ENCODE results near the gene SEMA3E.

Gene SEMA3E

GRCh38 chr7:83347945-83348444 is 300.9 kb downstream of the SEMA3E start:
- DNase-seq (ENCODE audit: low spot score) = peak; percentile 1

DNA sequence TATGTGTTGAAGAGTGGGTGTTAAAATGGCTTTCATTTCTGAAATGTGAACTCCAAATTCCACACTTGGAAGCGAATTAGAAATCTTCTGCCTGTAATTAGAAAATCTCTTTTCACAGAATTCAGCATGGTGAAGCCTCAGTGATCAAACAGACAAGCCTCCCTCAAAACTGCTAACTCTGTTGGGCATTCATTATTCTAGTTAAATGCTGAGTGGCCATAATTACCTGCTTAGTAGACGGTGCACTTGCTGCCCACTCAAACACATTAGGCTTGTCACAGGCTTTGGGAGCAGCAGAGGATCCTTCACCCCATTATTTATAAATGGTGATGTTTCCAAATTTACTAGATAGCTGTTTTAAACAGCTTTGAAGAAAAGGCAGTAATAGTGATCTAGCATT is 309.0 kb downstream of the SEMA3E start:
- no peak for DNase-seq (ENCODE audit: low spot score)

- no peak for DNase-seq (ENCODE audit: low spot score)
Measured at GRCh38 chr7:83338277-83338950, 310.5 kb downstream of the SEMA3E start.

- DNase-seq (ENCODE audit: low spot score) = no peak
Measured at GRCh38 chr7:83337050-83337449, 311.9 kb downstream of the SEMA3E start.

- DNase-seq (ENCODE audit: low spot score) = no peak
Measured at GRCh38 chr7:83326223-83326622, 322.7 kb downstream of the SEMA3E start.

GRCh38 chr7:83325083-83325482 is 323.9 kb downstream of the SEMA3E start:
- no peak for DNase-seq (ENCODE audit: low spot score)

- no peak for DNase-seq (ENCODE audit: low spot score)
Measured at GRCh38 chr7:83324596-83324995, 324.3 kb downstream of the SEMA3E start.

- DNase-seq (ENCODE audit: low spot score) = no peak
Measured at GRCh38 chr7:83321011-83321410, 327.9 kb downstream of the SEMA3E start.

DNA sequence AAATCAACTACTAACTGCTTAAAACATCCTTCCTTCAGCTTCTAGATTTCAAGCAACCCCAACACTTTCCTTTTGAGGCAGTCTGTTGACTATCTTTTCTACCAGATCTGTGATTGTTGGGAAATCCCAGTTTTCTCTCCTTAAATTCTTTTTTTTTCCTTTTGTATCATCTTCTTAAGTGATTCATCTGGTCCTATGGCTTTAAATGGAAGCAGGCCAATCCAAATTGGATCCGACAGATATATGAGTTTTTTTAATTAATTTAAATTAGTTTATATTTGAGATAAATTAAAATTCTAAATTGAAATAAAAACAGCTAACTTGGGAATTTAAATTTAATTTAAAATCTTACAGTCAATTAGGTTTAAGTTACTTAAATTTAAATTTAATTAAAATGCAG is 335.0 kb downstream of the SEMA3E start:
- DNase-seq (ENCODE audit: low spot score) = no peak

All from HuH-7 (cell line).